Activated CD8-positive, alpha-beta memory T cell treated with anti-CD3 and anti-CD28 coated beads, Interleukin-2, amount 50 U/mL, for 1 hour (primary cell): ENCODE measurements around the gene ZMPSTE24.
"Not testable (repeated sequence)": the region's sequence is repeated elsewhere in the genome, so short reads cannot be mapped to it uniquely, and the experiment has no call there.

Experiments used
- DNase-seq: peaks from one replicate; pipeline ENCODE4 v3.0.0-alpha.2; 2020; ENCODE audit errors: extremely low read depth

The ZMPSTE24 gene

DNA sequence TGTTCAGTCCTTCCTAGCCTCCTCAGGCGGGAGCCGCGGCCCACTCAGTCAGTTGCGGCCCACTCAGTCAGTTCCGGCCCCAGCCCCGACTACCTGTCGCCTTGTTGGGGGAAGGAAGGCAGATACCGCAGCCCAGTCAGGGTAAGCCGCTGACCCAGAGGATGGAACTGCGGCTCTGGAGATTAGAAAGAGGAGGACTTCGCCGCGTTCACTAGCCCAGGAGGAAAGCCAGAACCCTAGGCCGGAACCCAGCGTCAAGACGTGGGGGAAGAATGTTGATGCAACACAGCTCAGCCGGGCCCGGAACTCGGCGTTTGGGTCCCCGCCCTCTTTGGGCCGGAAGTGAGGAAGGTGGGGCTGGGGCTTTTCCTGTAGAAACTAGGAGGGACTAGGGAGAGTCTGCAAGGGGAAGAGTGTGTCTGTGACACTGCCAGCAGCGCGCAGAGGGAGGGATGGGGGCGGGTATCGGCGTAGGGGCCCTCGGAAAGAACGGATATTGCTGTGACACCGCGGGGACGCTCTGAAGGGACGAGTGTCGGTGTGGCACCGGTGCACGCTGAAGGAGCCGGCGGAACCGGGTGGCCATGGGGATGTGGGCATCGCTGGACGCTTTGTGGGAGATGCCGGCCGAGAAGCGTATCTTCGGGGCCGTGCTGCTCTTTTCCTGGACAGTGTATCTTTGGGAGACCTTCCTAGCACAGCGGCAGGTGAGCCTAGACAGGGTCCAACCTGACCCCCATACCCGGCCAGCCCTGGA is at the start of gene ZMPSTE24:
Gene ZMPSTE24, plus strand, starts transcription at position 549 of the 757 bp plus-strand sequence. Its CDS starts 36 bp downstream, at position 585.
- DNase-seq, result peak; percentile 93

DNA sequence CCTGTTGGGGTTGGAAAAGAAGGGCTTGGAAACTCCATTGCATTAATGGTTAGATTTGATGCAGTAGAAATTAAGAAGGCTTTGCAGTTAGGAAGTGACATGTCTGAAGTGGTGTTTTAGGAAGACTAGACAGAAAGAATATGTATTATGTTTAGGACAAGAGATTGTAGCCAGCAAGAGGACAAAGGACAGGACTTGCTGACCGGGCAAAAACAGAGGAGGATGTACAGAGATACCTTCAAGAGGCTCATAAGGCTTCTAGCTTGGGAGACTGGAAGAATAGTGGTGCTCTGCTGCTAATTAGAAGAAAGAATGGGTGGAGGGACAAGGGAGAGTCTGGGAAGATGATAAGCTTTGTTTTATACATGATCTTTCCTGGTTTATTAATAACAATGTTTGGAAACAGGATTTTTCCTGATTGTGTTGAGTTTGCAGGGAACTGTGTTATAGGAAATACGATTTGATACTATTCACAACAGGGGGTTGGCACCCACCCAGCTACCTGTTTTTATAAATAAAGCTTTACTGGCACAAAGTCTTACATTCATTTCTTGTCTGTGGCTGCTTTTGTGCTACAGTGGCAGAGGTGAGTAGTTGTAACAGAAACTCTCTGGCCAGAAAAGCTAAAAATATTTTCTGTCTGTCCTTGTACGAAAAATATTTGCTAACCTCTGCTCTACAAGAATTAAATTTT is 47.4 kb upstream of the ZMPSTE24 start:
- DNase-seq, result no peak

DNA sequence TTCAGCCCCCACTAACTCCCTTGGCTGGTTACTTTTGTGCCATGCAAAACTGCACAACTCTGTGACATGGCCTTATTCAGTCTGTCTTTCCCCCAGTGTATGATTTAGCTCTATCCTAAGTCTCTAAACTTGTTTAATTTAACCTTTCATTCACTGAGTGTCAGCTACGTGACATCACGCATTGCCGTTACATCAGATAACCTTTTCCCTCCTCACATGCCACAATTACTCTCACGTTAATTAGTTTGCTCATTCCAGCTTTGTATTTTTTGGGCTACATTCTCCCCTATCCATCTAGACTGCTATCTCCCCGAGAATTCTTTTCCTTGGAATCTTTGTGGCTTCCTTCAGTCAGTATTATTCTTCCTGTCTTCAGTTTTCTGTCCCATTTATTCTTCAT is 39.7 kb upstream of the ZMPSTE24 start:
- no peak for DNase-seq

DNA sequence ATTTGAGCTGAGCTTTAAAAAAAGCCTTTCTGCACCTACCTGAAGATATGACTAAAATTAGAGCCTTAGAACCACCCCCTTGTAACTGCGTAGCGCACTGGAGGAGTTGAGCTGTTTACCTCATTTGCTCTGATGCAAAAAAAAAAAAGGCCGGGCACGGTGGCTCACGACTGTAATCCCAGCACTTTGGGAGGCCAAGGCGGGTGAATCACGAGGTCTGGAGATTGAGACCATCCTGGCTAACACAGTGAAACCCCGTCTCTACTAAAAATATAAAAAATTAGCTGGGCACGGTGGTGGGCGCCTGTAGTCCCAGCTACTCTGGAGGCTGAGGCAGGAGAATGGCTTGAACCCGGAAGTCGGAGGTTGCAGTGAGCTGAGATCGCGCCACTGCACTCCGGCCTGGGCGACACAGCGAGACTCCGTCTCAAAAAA is 36.5 kb upstream of the ZMPSTE24 start:
- DNase-seq, result not testable (repeated sequence)

DNA sequence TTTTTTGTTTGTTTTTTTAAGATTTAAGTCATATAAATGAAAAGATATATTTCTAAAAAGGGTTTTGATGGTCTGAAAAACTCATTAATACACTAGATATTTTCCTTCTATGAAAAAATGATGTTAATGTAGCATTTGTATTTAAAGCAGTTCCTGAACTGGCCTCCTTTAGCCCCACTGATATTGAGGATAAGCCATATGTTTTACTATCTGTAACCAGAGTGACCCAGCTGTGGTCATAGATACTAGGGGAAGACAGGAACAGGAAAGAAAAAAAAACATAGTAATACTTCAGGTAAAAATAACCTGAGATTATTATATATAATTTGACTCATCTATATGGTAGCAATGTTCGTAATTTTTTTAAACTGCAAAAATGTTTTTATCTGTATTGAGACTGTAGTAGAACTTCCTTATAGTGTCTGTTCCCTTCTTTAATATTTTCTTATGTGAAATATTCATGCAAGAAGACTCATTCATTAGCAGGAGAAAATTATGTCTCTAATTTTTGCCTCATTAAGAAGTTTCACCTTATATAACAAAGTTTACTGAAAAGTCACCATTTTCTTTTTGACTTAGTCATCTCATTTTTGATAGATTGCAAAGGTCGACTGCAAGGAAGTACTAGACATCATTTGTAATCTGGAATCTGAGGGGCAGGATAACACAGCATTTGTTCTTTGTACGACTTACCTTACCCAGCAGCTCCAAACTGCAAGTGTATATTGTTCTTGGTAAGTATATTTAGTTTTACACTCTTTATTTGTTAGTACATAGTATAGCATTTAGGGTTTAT is 35.9 kb upstream of the ZMPSTE24 start:
- no peak for DNase-seq

DNA sequence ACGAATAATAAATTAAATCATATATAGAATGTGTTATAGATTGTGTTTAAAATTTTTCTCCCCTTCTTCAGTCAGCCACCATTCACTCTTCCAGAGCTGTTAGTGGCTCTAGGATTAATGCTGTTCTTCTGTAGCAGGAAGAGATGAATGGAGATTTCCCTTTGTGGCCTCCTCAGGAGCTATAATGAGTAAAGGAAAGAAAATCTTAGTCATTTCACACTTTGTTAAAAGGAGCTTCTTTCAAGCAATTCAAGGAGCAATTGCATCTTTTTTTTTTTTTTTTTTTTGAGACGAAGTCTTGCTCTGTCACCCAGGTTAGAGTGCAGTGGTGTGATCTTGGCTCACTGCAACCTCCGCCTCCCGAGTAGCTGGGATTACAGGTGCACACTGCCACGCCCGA is 34.0 kb upstream of the ZMPSTE24 start:
- no peak for DNase-seq

DNA sequence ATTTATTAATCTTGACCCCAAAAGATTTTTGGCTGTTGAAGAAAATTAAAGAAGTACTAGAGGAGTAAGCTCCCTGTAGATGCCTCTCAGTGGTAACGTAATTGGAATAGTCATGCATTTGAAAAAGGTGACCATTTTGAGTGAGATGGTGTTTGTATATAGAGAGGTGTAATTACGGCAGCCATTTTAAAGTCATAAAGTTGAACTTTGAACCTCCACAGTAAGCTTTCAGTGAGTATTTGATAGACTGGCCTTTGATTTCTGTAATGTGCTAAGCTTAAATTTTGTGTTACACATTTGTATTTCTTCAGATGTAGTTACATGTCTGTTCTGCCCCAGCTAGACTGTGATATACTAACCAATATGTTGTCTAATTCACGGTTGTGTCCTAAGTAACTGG is 31.8 kb upstream of the ZMPSTE24 start:
- DNase-seq, result no peak

DNA sequence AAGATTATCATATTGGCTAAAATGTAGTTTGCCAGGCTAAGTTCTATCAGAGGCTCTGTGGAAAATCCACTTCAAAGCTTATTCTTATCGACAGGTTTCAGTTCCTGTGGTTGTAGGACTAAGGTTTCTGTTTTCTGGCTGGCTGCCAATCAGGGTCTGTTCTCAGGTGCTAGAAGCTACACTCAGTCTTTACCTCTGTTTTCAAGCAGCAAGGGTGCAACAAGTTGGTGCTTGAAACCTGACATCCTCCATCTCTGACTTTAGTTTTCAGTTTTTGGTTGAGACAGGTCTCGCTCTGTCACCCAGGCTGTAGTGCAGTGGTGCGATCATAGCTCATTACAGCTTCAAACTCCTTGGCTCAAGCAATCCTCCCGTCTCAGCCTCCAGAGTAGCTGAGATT is 25.6 kb upstream of the ZMPSTE24 start:
- no peak for DNase-seq

DNA sequence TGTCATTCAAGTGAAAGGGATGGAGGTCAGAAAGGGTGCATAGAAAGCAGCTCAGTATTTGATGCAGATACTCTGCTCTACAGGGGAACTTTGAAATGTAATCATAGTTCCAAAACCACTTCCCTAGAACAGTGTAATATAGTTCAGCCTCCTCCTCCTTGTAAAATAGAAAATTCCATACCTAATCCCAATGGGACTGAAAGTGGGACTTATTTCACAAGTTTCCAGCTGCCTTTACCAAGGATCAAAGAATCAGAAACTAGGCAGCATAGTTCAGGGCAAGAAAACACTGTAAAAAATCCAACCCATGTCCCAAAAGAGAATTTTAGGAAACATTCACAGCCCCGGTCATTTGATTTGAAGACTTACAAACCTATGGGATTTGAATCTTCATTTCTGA is 18.4 kb upstream of the ZMPSTE24 start:
- DNase-seq, result no peak

DNA sequence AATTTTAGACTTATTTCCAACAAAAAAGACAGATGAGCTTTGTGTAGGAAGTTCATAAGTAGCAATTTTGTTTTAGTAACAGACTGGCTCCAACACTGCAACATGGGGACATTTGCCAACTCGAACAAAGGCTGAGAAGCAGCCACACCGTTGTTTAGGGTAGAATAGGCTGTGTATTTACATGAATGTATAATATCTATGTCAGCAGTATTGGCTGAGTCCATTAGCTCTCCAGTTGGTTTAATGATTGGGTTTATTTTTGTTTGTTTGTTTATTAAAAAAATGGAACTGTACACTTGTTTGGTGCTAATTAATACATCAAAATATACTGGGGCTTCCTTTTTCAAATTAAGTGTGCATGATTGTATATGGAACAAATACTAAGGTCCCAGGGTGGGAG is 17.6 kb upstream of the ZMPSTE24 start:
- no peak for DNase-seq

DNA sequence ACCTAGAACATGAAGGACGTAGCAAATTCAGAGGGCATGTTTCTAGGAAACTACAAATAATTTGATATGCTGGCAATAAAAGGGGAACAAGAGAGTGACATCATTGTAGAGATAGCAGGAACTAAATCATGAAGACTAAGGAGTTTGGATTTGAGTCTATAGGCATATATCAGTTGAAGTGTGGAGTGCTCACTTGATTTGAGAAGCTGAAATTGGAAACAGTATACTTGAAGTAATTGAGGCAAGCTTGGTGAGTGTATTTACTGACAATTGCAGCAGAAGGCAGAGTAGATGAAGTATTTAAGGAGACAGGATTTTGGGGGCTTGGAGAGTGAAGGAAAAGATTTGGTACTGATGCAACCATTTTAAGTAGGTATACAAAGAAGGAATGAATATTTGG is 16.7 kb upstream of the ZMPSTE24 start:
- DNase-seq, result no peak

DNA sequence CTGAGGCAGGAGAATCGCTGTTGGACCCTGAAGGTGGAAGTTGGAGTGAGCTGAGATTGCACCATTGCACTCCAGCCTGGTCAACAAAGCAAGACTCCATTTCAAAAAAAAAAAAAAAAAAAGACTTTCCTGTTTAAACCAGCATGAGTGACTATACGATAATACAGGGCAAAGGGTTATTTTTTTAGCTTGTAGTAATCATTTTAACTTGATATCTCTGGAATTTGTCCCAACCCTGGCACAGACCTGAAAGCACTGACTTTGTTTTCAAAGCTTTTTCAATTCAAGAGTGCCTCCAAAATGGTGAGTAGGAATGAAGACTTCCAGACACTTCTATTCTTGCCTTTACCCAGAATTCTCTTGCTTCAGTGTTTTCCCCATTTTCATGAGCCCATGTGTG is 14.7 kb upstream of the ZMPSTE24 start:
- no peak for DNase-seq

DNA sequence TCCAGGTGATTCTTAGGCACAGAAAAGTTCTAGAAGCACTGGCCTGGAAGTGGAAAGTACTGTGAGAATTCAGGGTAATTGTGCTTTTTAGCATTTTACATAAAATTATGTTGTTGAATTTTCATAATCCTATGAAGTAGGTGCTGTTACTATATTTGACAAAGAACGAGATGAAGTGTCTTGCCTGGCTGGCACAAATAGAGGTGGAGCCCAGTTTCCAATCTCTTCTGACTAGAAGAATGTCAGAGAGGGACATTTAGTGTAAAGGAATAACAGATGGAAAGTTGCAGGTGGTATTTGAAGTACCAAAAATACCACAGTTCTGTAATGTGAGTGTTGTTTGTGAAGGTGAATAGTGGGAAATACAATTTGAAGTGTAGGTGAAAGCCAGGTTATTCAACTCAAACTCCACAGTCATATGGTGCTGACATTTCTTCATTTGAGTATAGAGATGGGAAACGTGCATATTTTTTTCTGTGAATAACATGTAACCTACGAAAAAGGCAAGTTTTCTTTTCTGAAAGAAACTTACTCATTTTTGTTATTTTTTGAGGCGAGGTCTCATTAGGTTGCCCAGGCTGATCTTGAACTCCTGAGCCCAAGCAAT is 13.8 kb upstream of the ZMPSTE24 start:
- DNase-seq, result no peak

DNA sequence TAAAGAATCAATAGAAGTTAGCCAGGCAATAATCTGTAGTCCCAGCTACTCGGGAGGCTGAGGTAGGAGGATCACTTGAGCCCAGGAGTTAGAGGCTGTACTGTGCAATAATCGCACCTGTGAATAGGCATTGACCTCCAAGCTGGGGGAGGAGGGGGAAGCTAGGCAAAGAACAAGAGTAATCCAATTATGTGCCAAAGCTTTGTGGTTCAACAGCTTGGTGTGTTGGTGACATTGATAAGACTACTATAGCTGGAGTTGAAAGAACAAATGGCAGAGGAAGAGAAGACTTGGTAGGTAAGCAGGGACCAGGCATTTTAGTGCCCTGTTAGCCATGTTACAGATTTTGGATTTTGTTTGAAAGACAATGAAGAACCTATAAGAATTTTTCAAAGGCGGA is 12.3 kb upstream of the ZMPSTE24 start:
- DNase-seq, result no peak

DNA sequence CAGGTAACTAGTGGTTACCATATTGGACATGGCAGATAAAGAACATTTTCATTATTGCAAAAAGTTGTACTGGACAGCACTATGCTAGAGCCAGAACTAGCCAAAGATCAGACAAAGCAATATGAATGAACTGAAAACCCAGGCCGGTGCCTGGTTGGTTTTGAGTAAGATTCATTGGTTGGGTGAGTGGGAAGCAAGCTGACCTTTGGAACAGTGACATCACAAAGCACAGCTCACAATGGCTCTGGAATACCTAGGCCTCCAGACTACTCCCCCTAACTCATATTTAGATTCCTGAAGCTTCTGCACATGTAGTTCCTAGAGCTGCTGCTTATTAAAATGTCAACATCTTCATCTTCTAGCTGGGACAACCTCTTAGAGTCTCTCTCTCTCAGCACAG is 10.4 kb upstream of the ZMPSTE24 start, which contains the start of gene TMCO2:
Gene TMCO2, plus strand, starts transcription at position 283 of the 400 bp plus-strand sequence. Its CDS starts 57 bp downstream, at position 340.
- no peak for DNase-seq

DNA sequence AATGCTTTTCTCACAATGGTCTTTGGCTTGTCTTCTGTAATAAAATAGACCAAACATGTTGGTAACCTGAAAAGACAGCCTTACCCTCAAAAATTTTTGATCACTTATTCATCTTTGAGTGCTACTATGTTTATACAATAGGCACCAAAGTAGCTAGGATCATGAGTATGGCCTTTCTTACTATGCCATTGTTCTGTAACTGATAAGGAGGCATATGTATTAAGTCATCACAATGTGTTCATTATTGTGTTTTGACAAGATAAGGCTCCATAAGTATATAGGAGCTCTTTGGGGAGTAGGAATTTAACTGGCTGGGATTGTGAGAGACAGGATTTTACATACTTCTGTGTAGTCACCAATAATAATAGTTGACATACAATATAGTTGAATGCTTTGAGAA is 9.6 kb upstream of the ZMPSTE24 start:
- DNase-seq, result no peak

DNA sequence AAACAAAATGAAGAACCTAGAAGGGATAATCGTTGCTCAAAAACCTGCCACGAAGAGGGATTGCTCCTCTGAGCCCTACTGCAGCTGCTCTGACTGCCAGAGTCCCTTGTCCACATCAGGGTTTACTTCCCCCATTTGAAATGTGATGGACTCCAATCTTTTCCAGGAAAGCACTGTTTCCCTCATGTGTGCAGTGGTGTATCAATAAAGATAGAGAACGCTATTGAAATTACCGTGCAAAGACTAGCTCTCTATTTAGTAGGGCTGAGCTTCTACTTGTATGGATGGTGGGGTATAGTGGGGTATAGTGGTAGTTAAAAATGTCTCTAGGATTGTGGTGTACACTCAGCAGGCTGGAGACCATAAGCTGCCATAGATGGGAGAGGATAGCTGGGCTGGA is 6.6 kb upstream of the ZMPSTE24 start:
- DNase-seq, result no peak

DNA sequence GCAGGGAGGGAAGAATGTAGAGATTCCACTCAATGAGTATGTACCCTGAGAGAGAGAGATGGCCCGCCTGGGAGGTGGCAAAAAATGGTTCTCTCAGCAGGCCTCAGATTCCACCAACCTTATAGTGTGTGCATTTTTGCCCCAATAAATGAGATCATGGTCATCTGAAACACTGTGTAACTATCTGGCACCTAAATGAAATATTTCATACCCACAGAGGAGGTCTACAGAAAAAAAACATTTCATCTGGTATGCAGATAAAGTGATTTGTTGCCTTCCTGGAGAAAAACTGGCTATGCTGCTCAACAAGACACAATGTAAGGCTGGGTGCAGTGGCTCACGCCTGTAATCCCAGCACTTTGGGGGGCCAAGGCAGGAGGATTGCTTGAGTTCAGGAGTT is 5.4 kb upstream of the ZMPSTE24 start:
- no peak for DNase-seq

DNA sequence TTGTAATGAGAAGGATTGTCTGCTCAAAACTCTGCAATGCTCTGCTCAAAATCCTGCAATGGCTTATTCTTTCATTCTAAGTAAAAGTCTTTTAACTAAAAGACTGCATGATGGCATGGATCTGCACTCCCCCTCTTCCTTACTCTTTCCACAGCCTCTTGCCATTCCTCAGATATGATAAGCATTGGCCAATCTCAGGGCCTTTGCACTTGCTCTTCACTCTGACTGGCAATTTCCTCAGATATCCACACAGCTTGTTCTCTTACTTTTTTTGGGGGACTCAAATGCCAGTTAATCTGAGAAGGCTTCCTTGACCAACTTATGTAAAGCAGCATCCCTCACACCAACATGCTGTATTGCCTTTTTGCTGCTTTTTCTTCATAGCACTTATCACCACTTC is 2.8 kb upstream of the ZMPSTE24 start:
- DNase-seq, result no peak

DNA sequence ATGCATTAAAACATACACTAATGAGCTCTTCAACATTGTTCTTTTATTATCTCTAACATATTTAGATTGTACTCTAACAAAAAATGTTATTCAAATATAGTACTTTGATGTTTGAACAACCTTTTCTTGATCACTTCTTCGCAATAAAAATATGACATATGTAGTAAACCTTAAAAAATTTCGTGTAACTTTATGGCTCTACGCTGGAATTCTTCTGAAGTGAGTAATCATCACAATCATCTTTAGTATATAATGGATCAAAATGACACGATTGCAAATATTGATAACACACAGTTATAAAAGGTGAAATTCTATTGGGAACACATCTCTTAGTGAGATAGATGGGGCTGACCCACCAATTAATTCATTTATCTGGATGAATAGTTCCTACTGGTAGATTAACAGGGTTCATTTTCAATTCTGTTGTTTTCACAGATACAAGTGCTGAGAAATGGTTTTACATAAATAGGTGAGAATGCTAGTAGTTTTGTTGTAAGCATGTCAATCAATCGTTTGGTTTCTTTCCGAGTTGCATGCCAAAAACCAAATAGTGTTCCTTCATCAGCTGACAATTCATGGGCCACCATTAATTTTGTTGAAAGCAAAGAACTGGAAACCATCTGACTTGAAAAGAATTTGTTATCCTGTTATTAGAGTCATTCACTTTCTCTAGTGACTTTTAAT is 1.5 kb upstream of the ZMPSTE24 start:
- no peak for DNase-seq

DNA sequence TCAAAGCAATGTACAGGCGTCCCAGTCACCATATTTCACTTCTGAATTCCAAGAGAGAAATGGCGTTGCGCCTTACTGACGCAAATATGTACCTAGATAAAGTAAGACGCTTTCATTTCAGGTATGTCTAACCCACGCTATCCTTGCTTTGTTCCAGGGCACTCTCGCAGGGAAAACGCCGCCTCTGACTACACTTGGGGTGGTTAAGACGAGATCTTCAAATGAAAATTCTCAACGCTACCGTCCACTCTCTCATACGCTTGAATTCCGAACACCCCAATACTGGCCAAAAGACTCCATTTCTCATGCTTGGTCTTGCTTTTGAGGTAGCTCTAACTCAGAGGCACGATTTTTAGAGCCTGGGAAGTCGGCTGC is 736 bp upstream of the ZMPSTE24 start:
- DNase-seq, result peak; percentile 12

DNA sequence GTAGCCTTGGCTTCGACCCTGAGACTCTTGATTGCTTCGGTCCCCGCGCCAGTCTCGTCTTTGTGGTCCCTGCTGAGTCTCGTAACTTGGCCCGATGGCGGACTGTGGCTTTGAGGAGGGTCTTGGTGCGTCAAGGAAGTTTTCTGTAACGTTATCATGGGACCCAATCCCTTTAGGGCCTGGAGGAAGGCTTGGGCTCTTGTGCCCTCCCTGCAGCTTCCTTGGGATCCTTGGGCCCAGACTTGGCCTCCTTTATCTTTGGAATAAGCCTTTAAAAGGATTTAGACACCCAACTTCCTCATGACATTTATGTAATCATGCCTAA is 371 bp downstream of the ZMPSTE24 start:
- DNase-seq, result no peak
